H54 (cell line): Measurements from ENCODE around the gene KCNK18.

ENCODE experiments used
- DNase-seq: peaks from one replicate; pipeline ENCODE4 v3.0.0; 2011; ENCODE audit warnings: low spot score, mixed read lengths; ENCODE audit not compliant: insufficient read length
- FAIRE-seq: peaks from 3 replicates; lab custom pipeline; 2011; peaks lifted over from hg19 to GRCh38; lab: Jason Lieb, UNC
- POLR2A ChIP-seq: IDR thresholded peaks from 2 replicates; pipeline ENCODE4 v1.6.1; 2011; ENCODE audit warnings: low read depth, mild to moderate bottlenecking, low read length

The KCNK18 gene

DNA sequence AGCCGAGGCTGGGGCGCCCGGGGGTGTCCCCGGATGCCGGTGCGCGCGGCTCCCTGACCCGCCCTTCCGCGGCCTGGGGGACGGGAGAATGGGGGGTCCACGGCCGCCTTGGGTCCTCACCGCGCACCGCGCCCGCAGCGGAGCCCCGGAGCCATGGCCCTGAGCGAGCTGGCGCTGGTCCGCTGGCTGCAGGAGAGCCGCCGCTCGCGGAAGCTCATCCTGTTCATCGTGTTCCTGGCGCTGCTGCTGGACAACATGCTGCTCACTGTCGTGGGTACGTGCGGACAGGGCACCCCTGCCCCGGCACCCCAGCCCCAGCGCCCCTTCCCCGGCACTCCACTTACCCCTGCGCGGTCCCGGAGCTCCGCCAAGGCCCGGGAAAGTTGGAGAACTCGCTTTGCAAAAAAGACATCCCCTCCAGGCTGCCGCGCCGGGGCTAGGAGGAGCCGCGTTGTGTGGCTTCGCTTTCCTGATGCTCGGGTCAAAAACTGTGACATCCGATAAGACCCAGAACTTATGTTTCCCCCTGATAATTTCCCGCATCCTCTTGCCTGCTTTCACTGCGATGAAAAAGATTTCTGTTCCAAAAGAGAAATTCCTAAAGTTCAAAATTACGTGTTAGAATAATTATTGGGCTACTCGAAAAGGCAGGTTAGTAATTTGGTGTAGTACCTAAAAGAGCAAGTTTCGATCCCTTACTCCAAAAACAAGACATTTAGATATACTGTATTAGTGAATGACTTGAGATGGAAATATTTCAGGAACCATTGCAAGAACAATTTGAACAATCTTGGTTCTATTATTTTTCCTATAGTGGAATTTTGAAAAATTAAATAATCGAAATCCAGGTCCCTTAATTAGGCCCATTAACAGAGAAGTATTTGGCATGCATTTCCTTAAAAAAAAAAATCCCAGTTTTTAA is 44.5 kb downstream of the KCNK18 start:
- FAIRE-seq (no peak), DNase-seq (no peak)
- TF ChIP-seq POLR2A = no peak

DNA sequence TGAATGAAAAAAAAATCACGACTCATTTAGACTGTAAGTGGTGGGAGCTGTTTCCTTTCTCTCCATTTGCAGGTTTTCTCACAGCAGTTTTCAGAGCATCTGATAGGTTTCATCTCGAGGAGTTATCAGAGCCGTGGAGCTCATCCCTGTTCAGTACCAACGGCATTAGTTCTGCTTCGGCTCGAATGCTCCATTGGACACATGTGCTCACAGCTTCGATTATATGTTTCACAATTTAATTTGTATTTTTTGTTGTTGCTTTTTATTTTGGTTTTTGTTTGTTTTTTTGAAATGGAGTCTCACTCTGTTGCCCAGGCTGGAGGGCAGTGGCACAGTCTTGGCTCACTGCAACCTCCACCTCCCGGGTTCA is 45.2 kb downstream of the KCNK18 start:
- no peak for DNase-seq
- no peak for TF ChIP-seq POLR2A
- FAIRE-seq = no peak

DNA sequence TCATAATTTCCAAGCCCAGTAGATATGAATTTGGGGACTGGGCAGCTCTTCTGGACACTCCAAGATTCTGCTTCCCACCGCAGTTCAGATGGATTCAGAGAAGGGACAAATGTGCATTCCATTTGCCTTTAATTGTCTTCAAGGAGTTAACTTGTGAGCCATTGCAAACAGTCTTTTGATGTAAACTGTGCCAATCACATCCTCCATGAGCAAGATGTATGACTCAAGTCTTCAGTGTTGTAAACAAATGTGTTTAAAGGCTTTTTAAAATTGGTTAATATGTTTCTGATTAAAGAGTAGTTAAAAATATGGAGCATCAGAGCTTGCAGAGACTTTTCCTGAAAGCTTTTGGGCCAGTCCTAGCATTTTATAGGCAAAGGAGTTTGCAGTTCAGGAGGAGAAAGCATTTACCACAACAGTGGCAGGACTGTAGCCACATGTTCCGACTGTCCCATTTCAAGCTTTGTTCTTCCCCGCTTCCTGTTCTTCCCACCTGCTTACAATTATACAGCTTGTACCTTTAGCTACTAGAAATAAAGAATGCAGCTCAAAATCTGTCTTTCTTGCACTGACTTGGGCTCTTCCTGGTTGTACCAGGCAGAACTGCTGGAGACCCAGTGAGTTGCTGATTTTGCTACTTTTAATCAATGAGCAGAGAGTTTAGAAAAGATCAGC is 49.8 kb downstream of the KCNK18 start:
- FAIRE-seq (no peak), DNase-seq (no peak)
- TF ChIP-seq POLR2A = no peak

DNA sequence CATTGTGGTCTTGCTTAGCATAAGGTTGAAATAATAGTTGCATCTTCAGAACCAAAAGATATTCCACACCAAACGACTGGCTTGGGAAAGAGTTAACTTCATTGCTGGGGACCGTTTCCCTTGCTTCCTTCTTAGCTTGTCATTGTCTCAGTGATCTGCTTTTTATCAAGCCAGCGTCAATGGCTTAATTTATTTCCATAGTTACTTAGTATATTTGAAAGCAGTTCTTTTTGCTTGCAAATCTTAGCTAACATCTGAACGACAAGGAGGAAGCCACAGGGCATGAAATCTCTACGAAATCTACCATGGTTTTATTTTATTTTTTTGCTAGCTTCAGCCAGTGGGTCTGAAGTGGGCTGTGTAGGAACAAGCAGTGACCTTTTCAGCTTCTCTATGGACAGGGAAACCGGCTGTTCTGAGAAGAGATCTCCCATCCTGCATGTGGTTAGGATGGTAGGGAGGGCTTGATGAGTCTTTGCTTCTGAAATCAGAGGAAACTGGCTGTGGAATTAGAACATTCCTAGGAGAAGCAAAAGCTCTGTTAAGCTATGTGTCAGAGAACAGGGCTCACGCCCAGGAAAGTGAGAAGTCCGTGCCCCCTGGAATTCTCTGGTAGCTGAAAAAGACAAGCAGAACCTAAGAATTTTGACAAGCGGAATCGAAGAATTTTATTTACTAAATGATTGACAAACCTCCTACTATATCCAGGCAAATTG is 51.6 kb downstream of the KCNK18 start:
- DNase-seq = no peak
- no peak for FAIRE-seq
- TF ChIP-seq POLR2A = no peak

DNA sequence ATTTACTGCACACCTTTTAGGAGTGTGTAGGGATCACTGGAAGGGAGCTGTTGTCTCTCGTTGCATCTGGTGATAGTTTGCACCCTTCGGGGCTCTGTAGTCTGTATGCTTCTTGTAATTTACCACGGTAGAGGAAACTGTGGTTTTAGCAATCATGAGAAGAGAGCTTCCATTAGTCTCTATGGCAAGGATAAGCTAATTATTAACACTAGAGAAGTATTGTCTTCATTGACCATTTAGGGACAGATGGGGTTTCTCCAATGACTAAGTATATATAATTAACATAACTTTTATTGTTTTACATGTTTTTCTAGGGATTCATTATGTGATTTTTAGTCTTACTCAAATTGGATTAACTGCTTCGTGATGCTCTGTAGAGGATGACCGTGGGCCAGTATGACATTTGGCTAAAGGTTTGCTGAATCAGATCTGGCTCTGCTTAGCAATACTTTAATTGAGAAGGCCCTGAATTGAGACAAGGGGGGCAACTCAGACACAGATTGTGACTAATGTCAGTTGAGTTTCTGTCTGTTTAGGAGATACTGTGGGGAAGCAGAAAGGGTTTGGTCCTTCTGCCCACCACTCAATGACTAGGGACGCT is 52.3 kb downstream of the KCNK18 start:
- FAIRE-seq = no peak
- no peak for TF ChIP-seq POLR2A
- DNase-seq = no peak

DNA sequence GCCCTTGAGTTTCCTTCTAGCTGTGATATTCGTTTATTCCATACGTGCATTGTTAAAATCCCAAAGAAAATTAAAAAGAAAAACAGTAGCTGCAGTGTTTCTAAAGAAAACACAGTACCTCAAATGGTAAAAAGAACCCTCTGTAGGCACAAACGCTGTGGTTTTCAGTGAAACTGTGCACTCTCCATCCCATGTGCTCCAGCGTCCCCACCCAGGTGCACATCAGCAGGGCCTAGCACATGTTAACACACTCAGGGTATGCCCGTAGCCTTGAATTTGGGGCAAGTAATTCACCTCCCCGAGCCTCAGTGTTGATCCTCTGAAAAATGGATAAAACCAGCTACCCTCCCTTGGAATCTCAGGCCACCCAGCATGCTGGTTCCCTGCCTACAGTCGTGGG is 53.1 kb downstream of the KCNK18 start:
- TF ChIP-seq POLR2A = no peak
- FAIRE-seq (no peak), DNase-seq (no peak)

DNA sequence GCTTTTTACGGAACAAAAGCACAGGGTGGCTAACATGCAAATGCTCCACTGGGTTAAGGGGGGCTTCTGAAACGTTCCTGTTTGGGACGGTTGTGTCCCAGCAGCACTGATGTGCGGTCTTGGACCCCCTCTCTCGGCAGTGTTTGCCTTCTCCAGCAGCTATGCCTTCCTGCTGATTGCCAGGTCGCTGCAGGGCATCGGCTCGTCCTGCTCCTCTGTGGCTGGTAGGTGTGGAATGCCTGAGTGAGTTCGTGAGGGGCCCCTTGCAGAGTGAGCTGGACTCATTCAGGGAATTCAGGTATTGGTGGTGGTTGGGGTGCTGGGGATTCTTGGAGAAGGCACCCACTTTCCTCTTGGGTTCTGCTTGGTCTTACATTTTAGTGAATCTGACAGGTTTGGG is 56.6 kb downstream of the KCNK18 start:
- no peak for FAIRE-seq
- DNase-seq = no peak
- TF ChIP-seq POLR2A = no peak

DNA sequence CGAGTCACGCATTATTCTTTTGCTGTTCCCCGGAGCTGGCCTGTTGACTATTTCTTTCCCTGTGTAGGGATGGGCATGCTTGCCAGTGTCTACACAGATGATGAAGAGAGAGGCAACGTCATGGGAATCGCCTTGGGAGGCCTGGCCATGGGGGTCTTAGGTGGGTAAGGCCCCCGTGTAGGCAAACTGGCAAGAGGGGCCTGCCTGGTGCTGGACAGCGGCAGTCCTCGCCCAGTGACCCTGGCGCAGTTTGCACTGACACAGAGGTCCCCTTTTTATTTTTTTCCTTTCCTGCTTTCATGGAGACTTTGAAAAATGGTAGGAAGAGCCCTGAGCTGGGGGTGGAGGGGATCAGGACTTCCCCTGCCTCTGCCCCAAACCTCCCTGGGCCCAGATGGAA is 57.0 kb downstream of the KCNK18 start:
- no peak for TF ChIP-seq POLR2A
- DNase-seq (no peak), FAIRE-seq (no peak)

DNA sequence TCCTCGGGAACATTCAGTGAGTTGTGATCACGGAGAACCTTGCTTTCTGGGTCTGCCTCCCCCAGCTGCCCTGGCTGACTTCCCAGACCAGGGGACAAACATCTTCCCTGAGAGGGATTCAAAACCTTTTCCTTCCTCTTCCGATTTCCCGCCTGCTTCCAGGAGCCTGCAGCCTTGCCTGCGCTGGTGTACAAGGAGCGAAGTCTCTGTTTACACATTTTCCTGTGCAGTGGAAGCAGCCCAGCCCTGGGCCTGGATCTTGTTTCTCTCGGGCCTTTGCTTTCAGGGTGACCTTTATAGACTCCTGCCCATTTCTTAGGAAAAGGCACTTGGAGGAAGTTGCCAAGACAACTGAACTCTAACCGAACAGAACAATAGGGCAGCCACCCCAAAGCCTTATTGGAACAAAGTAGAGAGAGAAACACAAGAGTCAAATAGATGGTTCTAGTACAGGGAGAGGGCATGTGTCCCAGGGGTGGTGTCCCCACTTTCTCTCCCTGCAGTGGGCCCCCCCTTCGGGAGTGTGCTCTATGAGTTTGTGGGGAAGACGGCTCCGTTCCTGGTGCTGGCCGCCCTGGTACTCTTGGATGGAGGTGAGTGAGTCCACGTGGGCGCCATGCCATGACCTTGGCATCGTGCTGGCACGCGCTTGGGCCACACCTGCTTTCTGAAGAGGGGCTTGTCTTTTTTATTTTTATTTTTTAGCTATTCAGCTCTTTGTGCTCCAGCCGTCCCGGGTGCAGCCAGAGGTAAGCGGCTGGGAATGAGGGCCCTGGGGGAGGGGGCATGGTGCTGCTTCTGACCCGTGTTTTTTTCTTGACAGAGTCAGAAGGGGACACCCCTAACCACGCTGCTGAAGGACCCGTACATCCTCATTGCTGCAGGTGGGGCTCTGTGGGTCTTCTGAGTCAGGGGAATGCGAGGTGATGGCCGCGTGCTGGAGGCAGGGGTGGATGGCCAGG is 57.8 kb downstream of the KCNK18 start:
- FAIRE-seq (no peak), DNase-seq (no peak)
- TF ChIP-seq POLR2A = no peak

DNA sequence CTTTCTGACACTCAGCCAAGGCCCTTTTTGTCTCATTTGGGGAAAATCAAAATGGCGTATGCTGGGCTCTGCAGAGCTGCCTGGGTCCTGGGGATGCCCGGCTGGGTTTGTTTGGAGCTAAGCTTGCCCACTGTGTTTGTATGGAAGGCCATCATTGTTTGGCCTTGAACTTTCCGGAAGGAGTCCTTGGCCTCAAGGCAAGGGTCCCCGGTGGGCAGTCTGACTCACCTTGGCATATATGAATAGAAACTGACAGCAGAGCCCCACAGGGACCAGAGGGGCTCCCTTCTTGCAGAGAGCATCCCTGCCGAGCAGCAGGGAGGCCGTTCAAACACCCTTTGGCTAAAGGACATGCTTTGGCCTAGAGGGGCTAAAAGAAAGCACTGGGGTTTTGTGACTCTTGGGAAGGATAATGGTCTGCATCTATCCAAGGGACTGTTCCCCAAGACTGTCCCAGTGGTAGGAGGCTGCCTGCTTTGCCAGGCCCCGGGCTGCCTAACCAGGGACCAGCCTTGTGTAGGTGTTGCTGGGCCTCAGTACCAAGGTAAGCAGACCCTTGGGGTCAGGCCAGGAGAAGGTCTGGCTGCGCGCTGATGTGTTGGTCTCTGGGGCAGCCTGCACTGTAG is 58.7 kb downstream of the KCNK18 start:
- FAIRE-seq = no peak
- no peak for DNase-seq
- no peak for TF ChIP-seq POLR2A

DNA sequence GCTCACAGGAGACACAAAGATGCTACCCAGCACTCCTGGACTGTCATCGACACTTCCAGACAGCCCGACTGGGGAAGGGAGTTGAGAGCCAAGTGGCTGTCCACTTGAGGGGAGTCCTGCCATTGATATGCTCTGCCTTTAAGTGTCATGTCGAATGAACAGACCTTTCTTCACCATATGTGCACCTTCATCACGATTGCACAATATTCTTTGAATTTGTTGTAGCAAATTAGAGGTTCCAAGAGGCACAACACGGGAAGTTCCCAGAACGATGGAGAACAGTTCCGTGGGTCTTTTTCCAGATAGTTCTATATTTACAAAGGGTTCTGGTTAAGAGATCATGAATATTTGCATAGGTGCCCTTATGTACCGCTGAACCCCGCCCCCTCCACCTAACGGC is 59.6 kb downstream of the KCNK18 start:
- DNase-seq = no peak
- no peak for TF ChIP-seq POLR2A
- no peak for FAIRE-seq

DNA sequence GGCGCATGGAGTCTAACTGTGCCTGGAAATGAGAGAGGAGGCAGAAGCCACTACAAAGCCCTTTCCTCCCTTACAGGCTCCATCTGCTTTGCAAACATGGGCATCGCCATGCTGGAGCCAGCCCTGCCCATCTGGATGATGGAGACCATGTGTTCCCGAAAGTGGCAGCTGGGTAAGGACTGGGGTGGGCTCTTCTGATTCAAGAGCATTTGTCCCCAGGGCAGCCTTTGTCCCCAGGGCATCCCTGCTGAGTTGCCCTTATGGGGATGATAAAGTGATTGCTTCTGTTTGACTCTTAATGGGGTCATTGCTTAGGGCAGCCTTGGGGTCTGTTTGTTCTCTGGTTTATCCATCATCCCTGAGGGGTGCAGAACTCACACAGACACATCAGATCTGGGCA is 60.4 kb downstream of the KCNK18 start:
- FAIRE-seq (no peak), DNase-seq (no peak)
- no peak for TF ChIP-seq POLR2A

DNA sequence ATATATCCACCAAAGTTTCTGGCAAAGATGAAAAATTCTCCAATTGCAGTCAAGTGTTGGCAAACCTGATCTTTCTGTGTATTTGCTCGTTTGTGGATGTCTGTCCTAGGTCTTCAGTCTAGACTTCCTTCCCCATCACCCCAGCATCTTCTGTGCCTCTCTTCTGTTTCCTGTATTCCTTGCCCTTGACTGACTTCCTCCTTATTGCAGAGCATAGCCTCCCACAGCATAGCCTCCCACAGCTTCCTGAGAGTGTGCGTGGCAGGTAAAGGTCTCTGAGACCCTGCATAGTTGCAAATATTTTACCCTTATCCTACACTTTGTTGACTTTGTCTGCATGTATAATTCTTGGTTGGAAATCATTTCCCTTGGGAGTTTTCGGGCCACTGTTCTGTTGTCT is 62.0 kb downstream of the KCNK18 start:
- DNase-seq (no peak), FAIRE-seq (no peak)
- TF ChIP-seq POLR2A = no peak
